HFFc6 (cell line): ENCODE measurements around the gene PML. TPM values are rescaled to one million over a fixed set of nuclear protein-coding genes. Genes with fewer than 3 reads are reported as not detected.

ENCODE experiments used
- DNase-seq: peaks from one replicate; pipeline ENCODE4 v3.0.0-alpha.2; 2018
- H3K27ac Mint-ChIP-seq: 2 replicates; pipeline ENCODE4 v1.8.0; 2020; ENCODE audit warnings: mild to moderate bottlenecking, mixed read lengths
- H3K27me3 Mint-ChIP-seq: 2 replicates; pipeline ENCODE4 v1.8.0; 2021; ENCODE audit warnings: mild to moderate bottlenecking, moderate library complexity, mixed read lengths; ENCODE audit not compliant: insufficient read depth
- H3K36me3 Mint-ChIP-seq: 2 replicates; pipeline ENCODE4 v1.8.0; 2021; ENCODE audit warnings: low read depth, mixed read lengths
- H3K4me1 Mint-ChIP-seq: 2 replicates; pipeline ENCODE4 v1.8.0; 2020; ENCODE audit warnings: low read depth, mixed read lengths
- H3K4me3 Mint-ChIP-seq: 2 replicates; pipeline ENCODE4 v1.8.0; 2020; ENCODE audit warnings: mild to moderate bottlenecking, moderate library complexity, mixed read lengths
- H3K9me3 Mint-ChIP-seq: 2 replicates; pipeline ENCODE4 v1.8.0; 2020; ENCODE audit warnings: mild to moderate bottlenecking, mixed read lengths
- total RNA-seq, 6 experiments: library from RNA; stranded (reverse); fragmentation: NEBNext Ultra II Directional; extraction: Animal tissue kit (Norgen Biotek cat#: 25700); gene quantifications; 2 replicates in 1 of 6; 3 replicates in 5 of 6; pipeline ENCODE4 v1.2.3, GENCODE V29; 2021
- TF ChIP-seq, protein P1 (sequence below): fragments of 200-600 bp; sonication (generic); IDR thresholded peaks from 2 replicates; pipeline ENCODE4 v1.5.0; 2021; ENCODE audit warnings: antibody characterized with exemption, mild to moderate bottlenecking

PML gene
- total RNA-seq, 6 experiments from 2014 or later = 45.2 to 51.8 (median 47.5) TPM

DNA sequence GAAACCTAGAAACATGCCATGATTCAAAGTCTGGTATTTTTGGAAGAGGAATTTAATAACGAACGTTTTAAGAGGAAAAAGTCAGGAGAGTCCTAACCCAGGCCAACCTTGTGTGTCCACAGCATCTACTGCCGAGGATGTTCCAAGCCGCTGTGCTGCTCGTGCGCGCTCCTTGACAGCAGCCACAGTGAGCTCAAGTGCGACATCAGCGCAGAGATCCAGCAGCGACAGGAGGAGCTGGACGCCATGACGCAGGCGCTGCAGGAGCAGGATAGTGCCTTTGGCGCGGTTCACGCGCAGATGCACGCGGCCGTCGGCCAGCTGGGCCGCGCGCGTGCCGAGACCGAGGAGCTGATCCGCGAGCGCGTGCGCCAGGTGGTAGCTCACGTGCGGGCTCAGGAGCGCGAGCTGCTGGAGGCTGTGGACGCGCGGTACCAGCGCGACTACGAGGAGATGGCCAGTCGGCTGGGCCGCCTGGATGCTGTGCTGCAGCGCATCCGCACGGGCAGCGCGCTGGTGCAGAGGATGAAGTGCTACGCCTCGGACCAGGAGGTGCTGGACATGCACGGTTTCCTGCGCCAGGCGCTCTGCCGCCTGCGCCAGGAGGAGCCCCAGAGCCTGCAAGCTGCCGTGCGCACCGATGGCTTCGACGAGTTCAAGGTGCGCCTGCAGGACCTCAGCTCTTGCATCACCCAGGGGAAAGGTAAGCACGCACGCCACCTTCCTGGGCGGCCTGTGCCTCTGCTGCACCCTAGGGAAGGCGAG is 28.4 kb downstream of the PML start:
- peak overlapping the region; percentile 17; the same call in 1 of the 2 replicates for H3K27ac Mint-ChIP-seq
- H3K4me3 Mint-ChIP-seq = no peak overlapping the region
- no peaks in the 10 kb centered on the region for H3K9me3 Mint-ChIP-seq
- H3K27me3 Mint-ChIP-seq = no peaks in the 10 kb centered on the region
- TF ChIP-seq, protein P1, sequence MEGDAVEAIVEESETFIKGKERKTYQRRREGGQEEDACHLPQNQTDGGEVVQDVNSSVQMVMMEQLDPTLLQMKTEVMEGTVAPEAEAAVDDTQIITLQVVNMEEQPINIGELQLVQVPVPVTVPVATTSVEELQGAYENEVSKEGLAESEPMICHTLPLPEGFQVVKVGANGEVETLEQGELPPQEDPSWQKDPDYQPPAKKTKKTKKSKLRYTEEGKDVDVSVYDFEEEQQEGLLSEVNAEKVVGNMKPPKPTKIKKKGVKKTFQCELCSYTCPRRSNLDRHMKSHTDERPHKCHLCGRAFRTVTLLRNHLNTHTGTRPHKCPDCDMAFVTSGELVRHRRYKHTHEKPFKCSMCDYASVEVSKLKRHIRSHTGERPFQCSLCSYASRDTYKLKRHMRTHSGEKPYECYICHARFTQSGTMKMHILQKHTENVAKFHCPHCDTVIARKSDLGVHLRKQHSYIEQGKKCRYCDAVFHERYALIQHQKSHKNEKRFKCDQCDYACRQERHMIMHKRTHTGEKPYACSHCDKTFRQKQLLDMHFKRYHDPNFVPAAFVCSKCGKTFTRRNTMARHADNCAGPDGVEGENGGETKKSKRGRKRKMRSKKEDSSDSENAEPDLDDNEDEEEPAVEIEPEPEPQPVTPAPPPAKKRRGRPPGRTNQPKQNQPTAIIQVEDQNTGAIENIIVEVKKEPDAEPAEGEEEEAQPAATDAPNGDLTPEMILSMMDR = no peak
- DNase-seq = no peak
- H3K4me1 Mint-ChIP-seq = peaks cover 39% of the 10 kb centered on the region
- H3K36me3 Mint-ChIP-seq = peaks cover 21% of the 10 kb centered on the region

DNA sequence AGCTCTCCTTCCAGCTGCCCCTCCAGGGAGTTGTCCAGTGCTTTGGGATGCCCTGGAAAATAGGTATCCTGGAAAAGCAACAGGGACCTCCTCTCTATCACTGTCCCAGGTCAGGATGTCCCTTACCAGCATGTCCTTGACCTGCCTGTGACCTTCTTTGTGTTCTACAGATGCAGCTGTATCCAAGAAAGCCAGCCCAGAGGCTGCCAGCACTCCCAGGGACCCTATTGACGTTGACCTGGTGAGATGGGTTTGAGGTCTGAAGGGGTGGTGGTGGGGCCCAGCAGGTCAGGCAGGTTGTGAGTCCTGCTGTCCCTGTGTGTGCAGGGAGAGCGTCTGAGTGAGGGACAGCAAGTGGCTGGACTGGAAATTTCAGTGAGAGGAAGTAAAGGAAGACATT is 30.2 kb downstream of the PML start:
- TF ChIP-seq, protein P1 = no peak
- Mint-ChIP-seq H3K27ac (peak overlapping the region; percentile 80), H3K27me3 (no peaks in the 10 kb centered on the region), H3K9me3 (no peaks in the 10 kb centered on the region), H3K4me3 (no peak overlapping the region), H3K36me3 (peaks cover 25% of the 10 kb centered on the region), H3K4me1 (peaks cover 39% of the 10 kb centered on the region)
- no peak for DNase-seq

DNA sequence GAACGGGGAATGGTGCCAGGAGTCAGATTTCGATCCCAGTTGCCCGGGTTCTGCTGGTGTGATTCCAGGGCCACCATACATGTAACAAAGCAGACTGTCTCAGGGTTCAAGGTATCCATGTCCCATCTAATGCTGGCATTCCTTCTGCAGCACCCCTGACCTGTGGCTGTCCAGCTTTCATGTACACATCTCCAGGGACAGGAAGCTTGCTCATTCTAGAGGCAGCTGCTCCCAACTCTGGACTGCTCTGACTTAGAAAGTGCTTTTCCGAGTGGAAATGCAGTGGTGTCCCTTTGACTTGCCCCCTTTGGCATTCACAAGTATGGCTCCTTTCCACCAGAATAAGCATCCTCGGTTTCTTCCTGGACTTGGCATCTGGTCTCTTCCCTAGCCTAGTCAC is 30.9 kb downstream of the PML start:
- peak overlapping the region; percentile 80 for H3K27ac Mint-ChIP-seq
- TF ChIP-seq, protein P1 = no peak
- peaks cover 25% of the 10 kb centered on the region for H3K36me3 Mint-ChIP-seq
- peaks cover 39% of the 10 kb centered on the region for H3K4me1 Mint-ChIP-seq
- no peaks in the 10 kb centered on the region for H3K9me3 Mint-ChIP-seq
- peak; percentile 51 for DNase-seq
- H3K4me3 Mint-ChIP-seq = peak overlapping the region; percentile 29
- H3K27me3 Mint-ChIP-seq = no peaks in the 10 kb centered on the region

DNA sequence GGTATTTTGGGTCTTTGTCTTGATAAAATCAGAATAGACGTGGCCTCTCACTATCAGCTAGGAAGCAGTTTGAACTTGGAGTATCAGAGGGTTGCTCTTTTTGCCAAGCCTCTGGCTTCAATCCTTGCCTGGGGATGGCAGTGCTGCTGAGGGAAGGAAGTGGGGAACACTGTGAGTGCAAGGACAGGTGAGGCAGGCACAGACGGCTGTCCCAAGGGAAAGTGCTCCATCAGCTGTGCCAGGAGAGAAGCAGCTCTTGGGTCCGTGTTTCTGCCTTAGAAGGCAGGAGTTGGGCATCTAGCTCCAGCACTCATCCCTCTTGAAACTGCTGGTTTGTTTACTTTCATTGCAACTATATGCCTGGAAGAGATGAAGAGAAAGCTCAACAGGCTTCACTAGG is 33.2 kb downstream of the PML start:
- TF ChIP-seq, protein P1 = no peak
- Mint-ChIP-seq H3K4me3 (no peak overlapping the region), H3K4me1 (peaks cover 32% of the 10 kb centered on the region), H3K9me3 (no peaks in the 10 kb centered on the region), H3K36me3 (peaks cover 18% of the 10 kb centered on the region), H3K27me3 (no peaks in the 10 kb centered on the region), H3K27ac (no peak overlapping the region)
- no peak for DNase-seq

DNA sequence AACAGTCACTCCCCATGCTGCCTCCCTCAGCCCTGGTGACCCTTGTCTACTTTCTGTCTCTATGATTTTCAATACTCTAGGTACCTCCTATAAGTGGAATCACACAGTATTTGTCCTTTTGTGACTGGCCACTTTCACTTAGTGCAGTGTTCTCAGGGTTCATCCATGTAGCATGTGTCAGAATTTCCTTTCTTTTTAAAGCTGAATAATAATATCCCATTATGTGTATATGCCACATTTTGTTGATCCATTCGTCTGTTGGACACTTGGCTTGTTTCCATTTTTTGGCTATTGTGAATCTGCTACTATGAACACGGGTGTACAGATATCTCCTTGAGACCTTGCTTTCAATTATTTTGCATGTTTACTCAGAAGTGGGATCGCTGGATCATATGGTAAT is 34.1 kb downstream of the PML start:
- TF ChIP-seq, protein P1 = no peak
- Mint-ChIP-seq H3K36me3 (peaks cover 11% of the 10 kb centered on the region), H3K4me3 (no peak overlapping the region), H3K4me1 (peaks cover 25% of the 10 kb centered on the region), H3K27ac (no peak overlapping the region), H3K27me3 (no peaks in the 10 kb centered on the region), H3K9me3 (no peaks in the 10 kb centered on the region)
- no peak for DNase-seq
